VCaP (cell line): Measurements from ENCODE around the gene PLXNC1.

ENCODE experiments used
- H3K27ac ChIP-seq: fragments of 450-650 bp; 2 replicates; pipeline ENCODE4 v1.5.1; 2017
- TF ChIP-seq, protein P1 (sequence below): fragments of 450-650 bp; conservative IDR thresholded peaks from 2 replicates; pipeline ENCODE4 v1.5.1; 2017; ENCODE audit warnings: mild to moderate bottlenecking, moderate library complexity

Gene PLXNC1

DNA sequence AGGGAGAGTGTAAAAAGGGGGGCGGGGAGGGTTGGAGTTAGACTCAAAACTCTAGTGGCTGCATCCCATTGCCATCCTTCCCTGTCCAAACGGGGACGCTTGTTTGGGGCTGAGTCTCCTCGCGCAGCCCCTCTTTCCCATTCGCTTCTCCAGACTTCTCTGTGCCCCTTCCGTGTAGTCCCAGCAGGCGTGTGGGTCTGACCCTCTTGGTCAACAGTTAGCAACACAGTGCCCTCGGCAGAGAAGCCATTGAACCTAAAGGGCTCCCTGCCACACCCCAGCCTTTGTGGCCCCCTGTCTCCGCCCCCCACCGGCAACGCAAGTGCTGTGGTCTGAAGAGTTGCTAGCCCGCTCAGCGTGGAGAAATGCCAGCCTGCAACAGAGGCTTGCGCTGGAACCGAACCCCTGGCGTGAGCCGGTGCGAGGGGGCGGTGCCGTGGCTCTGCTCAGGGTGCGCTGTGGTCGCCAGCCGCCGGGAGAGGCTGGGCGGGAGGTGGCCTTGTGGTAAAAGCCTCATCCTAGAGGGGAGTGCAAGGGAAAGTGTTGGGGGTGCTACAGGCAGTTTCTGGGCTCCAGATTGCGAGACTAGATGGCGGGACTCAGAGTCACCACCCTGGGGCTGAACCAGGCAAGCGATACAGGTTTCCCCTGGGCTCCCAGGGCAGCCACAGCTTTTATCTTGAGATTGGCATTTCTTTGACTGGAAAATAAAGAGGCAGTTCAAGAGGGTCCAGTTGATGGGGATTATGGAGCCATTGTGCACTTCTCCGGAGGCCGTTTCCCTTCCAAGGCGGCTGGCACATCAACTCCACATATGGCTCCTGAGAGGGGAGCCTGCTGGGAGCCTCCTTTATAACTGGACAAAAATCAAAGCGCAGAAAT, 2.1 kb downstream of the PLXNC1 start:
- H3K27ac ChIP-seq: no peak overlapping the region
- TF ChIP-seq, protein P1, sequence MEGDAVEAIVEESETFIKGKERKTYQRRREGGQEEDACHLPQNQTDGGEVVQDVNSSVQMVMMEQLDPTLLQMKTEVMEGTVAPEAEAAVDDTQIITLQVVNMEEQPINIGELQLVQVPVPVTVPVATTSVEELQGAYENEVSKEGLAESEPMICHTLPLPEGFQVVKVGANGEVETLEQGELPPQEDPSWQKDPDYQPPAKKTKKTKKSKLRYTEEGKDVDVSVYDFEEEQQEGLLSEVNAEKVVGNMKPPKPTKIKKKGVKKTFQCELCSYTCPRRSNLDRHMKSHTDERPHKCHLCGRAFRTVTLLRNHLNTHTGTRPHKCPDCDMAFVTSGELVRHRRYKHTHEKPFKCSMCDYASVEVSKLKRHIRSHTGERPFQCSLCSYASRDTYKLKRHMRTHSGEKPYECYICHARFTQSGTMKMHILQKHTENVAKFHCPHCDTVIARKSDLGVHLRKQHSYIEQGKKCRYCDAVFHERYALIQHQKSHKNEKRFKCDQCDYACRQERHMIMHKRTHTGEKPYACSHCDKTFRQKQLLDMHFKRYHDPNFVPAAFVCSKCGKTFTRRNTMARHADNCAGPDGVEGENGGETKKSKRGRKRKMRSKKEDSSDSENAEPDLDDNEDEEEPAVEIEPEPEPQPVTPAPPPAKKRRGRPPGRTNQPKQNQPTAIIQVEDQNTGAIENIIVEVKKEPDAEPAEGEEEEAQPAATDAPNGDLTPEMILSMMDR: no peak

DNA sequence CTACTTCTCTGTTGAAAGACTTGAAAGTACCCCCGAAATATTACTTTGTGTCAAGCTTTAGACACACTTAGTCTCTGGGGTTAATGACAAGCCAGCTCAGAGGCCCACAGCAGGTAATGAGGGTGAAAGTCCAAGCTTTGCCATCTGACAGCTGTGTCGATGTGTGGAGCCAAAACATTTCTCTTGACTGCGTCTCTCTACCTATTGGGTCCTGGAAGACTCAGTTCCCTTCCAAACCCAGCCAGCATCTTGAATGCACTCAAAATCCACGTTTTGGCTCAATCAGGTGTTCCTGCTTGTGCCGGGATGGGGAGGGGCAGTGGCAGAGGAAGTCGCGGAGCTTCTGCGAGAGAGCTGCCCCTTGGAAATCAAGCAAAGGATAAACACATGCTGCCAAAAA, 3.2 kb downstream of the PLXNC1 start:
- TF ChIP-seq, protein P1: no peak
- no peak overlapping the region for H3K27ac ChIP-seq

DNA sequence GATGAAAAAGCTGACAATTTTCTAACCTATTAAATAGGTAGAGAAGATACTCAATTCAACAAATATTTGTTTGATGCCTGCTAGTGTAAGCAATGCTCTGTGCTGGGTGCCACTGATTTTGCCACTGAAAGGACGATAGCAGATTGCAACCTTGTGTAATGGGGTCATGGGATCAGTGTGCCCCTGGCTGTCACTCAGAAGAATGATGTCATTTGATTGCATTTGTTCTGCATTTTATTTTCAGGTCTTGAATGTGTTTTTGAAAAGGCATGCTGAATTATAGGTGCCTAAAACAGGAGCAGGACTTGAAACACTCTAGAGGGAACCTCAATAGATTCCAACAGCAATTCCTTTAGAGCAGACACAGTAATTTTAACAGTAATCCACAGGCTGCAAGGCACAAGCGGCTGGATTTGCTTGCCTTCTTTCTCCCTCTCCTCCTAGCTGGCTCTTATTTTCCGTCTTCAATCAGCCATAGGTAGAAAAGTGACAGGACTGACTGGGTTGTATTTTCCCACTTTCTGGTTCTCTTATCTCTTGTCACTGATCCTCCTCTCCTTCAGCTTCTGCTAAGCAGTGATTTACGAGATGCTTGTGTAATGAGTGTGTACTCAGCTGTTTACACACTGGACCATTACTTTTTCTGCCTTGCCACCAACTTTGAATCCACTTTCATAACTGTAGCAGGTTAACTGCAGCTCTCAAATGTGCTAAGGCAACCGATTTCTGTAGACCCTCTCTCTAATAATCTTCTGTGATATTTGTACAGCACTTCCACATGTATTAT, 4.1 kb downstream of the PLXNC1 start:
- no peak overlapping the region for H3K27ac ChIP-seq
- TF ChIP-seq, protein P1: no peak

DNA sequence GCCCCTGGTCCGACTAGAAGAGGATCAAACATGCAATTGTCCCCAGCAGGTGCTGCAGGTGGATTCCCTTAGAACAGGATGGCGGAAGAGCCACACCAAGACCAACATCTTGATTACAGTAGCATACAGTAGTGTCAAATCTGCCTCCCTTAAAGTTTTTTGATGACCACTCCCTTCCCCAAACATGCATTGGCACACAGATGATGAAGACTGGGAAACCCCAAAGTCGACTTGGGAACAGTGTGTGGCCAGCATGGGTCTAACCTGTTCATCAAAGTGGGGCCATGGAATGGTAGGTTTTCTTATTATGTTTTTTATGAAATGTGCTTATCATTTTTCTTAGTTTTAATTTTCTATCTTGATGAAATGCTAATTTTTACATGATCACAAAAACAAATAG, 8.8 kb downstream of the PLXNC1 start:
- no peak overlapping the region for H3K27ac ChIP-seq
- TF ChIP-seq, protein P1: no peak

DNA sequence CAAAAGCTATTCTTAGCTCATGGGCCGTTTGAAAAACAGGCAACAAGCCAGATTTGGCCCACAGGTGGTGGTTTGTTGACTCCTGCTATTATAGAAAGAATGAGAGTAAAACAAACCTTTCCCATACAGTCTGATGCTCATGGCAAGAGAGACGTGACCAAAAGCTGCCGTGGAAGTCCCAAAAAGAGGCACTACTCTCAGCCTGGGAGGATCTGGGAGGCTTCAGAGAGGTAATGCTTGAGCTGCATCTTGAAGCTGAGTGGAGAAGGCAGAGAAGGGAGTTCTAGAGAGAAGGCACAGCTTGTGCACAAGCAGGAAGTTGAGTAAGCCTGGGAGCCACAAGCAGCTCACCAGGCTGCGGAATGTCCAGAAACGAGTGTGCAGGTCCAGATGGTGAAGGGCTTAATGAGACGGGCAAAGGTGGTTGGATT, 9.6 kb downstream of the PLXNC1 start:
- H3K27ac ChIP-seq: no peak overlapping the region
- TF ChIP-seq, protein P1: no peak

DNA sequence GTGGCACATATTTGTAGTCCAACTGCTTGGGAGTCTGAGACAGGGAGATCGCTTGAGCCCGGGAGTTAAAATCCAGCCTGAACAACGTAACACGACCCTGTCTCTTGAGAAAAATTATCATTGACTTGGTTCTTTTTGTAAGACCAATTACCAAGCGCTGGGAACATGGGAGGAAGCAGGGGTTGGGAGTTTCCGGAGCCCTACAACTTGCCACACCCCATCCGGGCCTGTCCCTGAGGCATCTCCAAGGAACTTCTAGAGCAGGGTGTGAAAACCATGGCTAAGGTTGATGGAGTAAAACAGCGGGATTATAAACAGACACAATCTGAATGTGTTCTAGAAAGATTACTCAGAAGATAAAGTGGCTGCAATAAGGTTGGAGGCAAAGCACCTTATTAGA, 10.3 kb downstream of the PLXNC1 start:
- TF ChIP-seq, protein P1: no peak
- no peak overlapping the region for H3K27ac ChIP-seq

DNA sequence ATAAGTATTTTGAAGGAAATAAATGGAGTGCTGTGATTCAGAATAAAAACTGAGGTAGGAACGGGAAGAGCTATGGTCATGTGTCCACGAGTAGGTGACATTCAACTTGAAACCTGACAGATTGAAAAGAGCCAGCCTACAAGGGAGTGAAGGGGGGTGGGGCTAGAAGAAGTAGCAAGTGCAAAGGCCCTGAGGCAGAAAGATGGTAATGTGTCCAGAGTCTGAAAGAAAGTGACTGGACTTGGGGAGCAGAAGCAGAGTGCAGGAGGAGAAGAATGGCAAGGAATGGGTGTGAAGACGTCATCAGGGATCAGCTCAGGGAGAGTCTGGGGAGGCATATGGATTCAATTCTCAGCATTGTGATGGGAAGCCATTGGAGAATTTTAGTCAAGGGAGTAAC, 13.7 kb downstream of the PLXNC1 start:
- TF ChIP-seq, protein P1: no peak
- no peak overlapping the region for H3K27ac ChIP-seq
